Natural killer cell (primary cell): Measurements from ENCODE around the gene CREB3. TPM values are rescaled to one million over a fixed set of nuclear protein-coding genes. Genes with fewer than 3 reads are reported as not detected.

ENCODE experiments used
- ATAC-seq, 3 donors: fragments of 150-1000 bp in 2 of 3; fragments of 200-7000 bp in 1 of 3; cut with Tn5 transposase; 1 replicate in 1 of 3; 2 replicates in 2 of 3; pipeline ENCODE4 v1.10.0; 2021; ENCODE audit warnings: mild to moderate bottlenecking in 2 of 3, moderate library complexity in 2 of 3
- DNase-seq, 2 donors: peaks; one replicate each; pipeline versions ENCODE4 v3.0.0 to v3.0.0-alpha.2; 2013 to 2021; ENCODE audit warnings: mixed read lengths in 1 of 2
- H3K27ac ChIP-seq: one replicate; pipeline ENCODE4 v1.5.1; 2013; ENCODE audit warnings: mild to moderate bottlenecking, low read length
- H3K27me3 ChIP-seq: one replicate; pipeline ENCODE4 v1.6.1; 2013; ENCODE audit warnings: low read length; ENCODE audit not compliant: control insufficient read depth, insufficient read depth
- H3K36me3 ChIP-seq: one replicate; pipeline ENCODE4 v1.6.1; 2013; ENCODE audit warnings: low read length; ENCODE audit not compliant: control insufficient read depth, insufficient read depth
- H3K4me1 ChIP-seq: one replicate; pipeline ENCODE4 v1.6.1; 2013; ENCODE audit warnings: low read length; ENCODE audit not compliant: control insufficient read depth, insufficient read depth
- H3K4me3 ChIP-seq: one replicate; pipeline ENCODE4 v1.5.1; 2013; ENCODE audit warnings: low read length
- H3K9me3 ChIP-seq: one replicate; pipeline ENCODE4 v1.6.1; 2013; ENCODE audit warnings: low read length; ENCODE audit not compliant: control insufficient read depth, insufficient read depth
- H3K27ac Mint-ChIP-seq, 2 donors: one replicate each; pipeline ENCODE4 v1.8.0; 2022; ENCODE audit warnings: mild to moderate bottlenecking in 2 of 2, mixed read lengths in 2 of 2, moderate library complexity in 1 of 2
- H3K27me3 Mint-ChIP-seq, 2 donors: one replicate each; pipeline ENCODE4 v1.8.0; 2022; ENCODE audit warnings: low read depth in 2 of 2, mixed read lengths in 2 of 2
- H3K36me3 Mint-ChIP-seq: one replicate; pipeline ENCODE4 v1.8.0; 2022; ENCODE audit warnings: mixed read lengths
- H3K4me1 Mint-ChIP-seq, 2 donors: one replicate each; pipeline ENCODE4 v1.8.0; 2022; ENCODE audit warnings: mixed read lengths in 2 of 2
- H3K4me3 Mint-ChIP-seq: one replicate; pipeline ENCODE4 v1.8.0; 2022; ENCODE audit warnings: mild to moderate bottlenecking, moderate library complexity, mixed read lengths
- H3K9me3 Mint-ChIP-seq, 2 donors: one replicate each; pipeline ENCODE4 v1.8.0; 2022; ENCODE audit warnings: mixed read lengths in 2 of 2
- CTCF ChIP-seq: fragments of 200-600 bp; IDR thresholded peaks from one replicate; pipeline ENCODE4 v1.8.0; 2022; ENCODE audit warnings: antibody characterized with exemption
- WGBS: methylation state at CpG from one replicate; pipeline ENCODE4 v1.1.7; 2013; ENCODE audit warnings: missing lambda C conversion rate; ENCODE audit not compliant: insufficient coverage; 5-methylcytosine and 5-hydroxymethylcytosine counted together
- intact Hi-C: fragments of 100-400 bp; cut with micrococcal nuclease; formaldehyde crosslinking; loops from one replicate; pipeline ENCODE4 v1.14.2; 2022
- total RNA-seq, 4 donors: library from RNA; stranded (reverse); fragments of 120-200 nt in 1 of 4; gene quantifications; one replicate each; pipeline versions ENCODE4 v1.2.3 to v1.2.4, GENCODE V29; 2013 to 2022

Gene CREB3
- total RNA-seq, 3 donors from 2014 or later (not counting 1 experiment from before 2014, with no cell fraction given), result 15.7 to 19.7 (median 18.8) TPM

GRCh38 chr9:35687972-35688557 is 44.4 kb upstream of the CREB3 start:
- DNase-seq, result no peak
- Histone ChIP-seq H3K27ac (no peak overlapping the region), H3K4me3 (no peak overlapping the region), H3K36me3 (peaks cover 4% of the 10 kb centered on the region), H3K4me1 (peaks cover 17% of the 10 kb centered on the region), H3K27me3 (no peaks in the 10 kb centered on the region), H3K9me3 (no peaks in the 10 kb centered on the region)
- no peak overlapping the region for H3K4me3 Mint-ChIP-seq
- no peak overlapping the region for H3K27ac Mint-ChIP-seq
- no peaks in the 10 kb centered on the region for H3K9me3 Mint-ChIP-seq
- no peak for ATAC-seq
- intact Hi-C loops, result no loop called here
- peaks cover 0 to 25% of the 10 kb centered on the region in 2 donors for H3K4me1 Mint-ChIP-seq
- no peaks in the 10 kb centered on the region for H3K27me3 Mint-ChIP-seq
- no peak for TF ChIP-seq CTCF
- 100% methylated on average over 2 of the region's 2 CpGs for WGBS
- H3K36me3 Mint-ChIP-seq, result no peaks in the 10 kb centered on the region

- Mint-ChIP-seq H3K4me3 (peak overlapping the region; percentile 81), H3K4me1 (peaks cover 0 to 25% of the 10 kb centered on the region in 2 donors), H3K27ac (peak overlapping the region in 1 of 2 donors; percentile 48), H3K36me3 (no peaks in the 10 kb centered on the region), H3K9me3 (no peaks in the 10 kb centered on the region), H3K27me3 (no peaks in the 10 kb centered on the region)
- TF ChIP-seq CTCF, result no peak
- Histone ChIP-seq H3K27me3 (no peaks in the 10 kb centered on the region), H3K9me3 (no peaks in the 10 kb centered on the region), H3K36me3 (peaks cover 4% of the 10 kb centered on the region), H3K27ac (no peak overlapping the region), H3K4me1 (peaks cover 17% of the 10 kb centered on the region), H3K4me3 (no peak overlapping the region)
- 94% methylated on average over 11 of the region's 12 CpGs for WGBS
- no peak for DNase-seq
- no peak for ATAC-seq
- intact Hi-C loops, result no loop called here
Observed at GRCh38 chr9:35688558-35689541, 43.6 kb upstream of the CREB3 start.

- no peak for ATAC-seq
- H3K36me3 ChIP-seq, result peaks cover 4% of the 10 kb centered on the region
Observed at GRCh38 chr9:35689542-35690293, 42.7 kb upstream of the CREB3 start, which contains the start of gene TPM2. Gene TPM2 (minus strand): TSS chr9:35689925. CDS start chr9:35689817, 108 bp downstream.

More at GRCh38 chr9:35689542-35690293, 42.7 kb upstream of the CREB3 start, which contains the start of gene TPM2:
- Mint-ChIP-seq H3K36me3 (no peaks in the 10 kb centered on the region), H3K27me3 (no peaks in the 10 kb centered on the region), H3K9me3 (no peaks in the 10 kb centered on the region), H3K27ac (peak within 1 kb of the TSS in 1 of 2 donors; percentile 84), H3K4me3 (peak within 1 kb of the TSS; percentile 90), H3K4me1 (peaks cover 0 to 25% of the 10 kb centered on the region in 2 donors)
- peak within 1 kb of the TSS; percentile 78 for H3K4me3 ChIP-seq
- H3K27ac ChIP-seq, result peak within 1 kb of the TSS; percentile 47
- TF ChIP-seq CTCF, result no peak
- no peaks in the 10 kb centered on the region for H3K9me3 ChIP-seq
- 49% methylated on average over 61 of the region's 61 CpGs for WGBS
- no peaks in the 10 kb centered on the region for H3K27me3 ChIP-seq
- no peak for DNase-seq
- intact Hi-C loops, result no loop called here
- H3K4me1 ChIP-seq, result peaks cover 17% of the 10 kb centered on the region
